Loucy (cell line): Measurements from ENCODE around the gene IDH2.

Source experiments
- H2AFZ ChIP-seq: fragments of 200-600 bp; sonication (generic); 2 replicates; pipeline ENCODE4 v1.6.0; 2016; ENCODE audit warnings: antibody characterized with exemption, mild to moderate bottlenecking, low read length, moderate library complexity
- H3F3A ChIP-seq: fragments of 200-600 bp; 2 replicates; pipeline ENCODE4 v1.6.0; 2016; ENCODE audit warnings: antibody characterized with exemption, low read depth, mild to moderate bottlenecking
- H3K27me3 ChIP-seq: fragments of 200-600 bp; sonication (generic); 2 replicates; pipeline ENCODE4 v1.6.1; 2014; ENCODE audit warnings: low read length, mild to moderate bottlenecking; ENCODE audit not compliant: insufficient read depth, poor library complexity, severe bottlenecking
- H3K36me3 ChIP-seq: fragments of 200-600 bp; sonication (generic); 2 replicates; pipeline ENCODE4 v1.6.1; 2016; ENCODE audit warnings: low read length; ENCODE audit not compliant: insufficient read depth
- H3K4me1 ChIP-seq: fragments of 200-600 bp; sonication (generic); 2 replicates; pipeline ENCODE4 v1.5.1; 2014; ENCODE audit warnings: low read length, mild to moderate bottlenecking; ENCODE audit not compliant: insufficient read depth, poor library complexity, severe bottlenecking
- H3K4me2 ChIP-seq: fragments of 200-600 bp; sonication (generic); 2 replicates; pipeline ENCODE4 v1.6.0; 2014; ENCODE audit warnings: antibody characterized with exemption, low read length, low read depth, mild to moderate bottlenecking; ENCODE audit not compliant: poor library complexity, severe bottlenecking
- H3K4me3 ChIP-seq: fragments of 200-600 bp; sonication (generic); 2 replicates; pipeline ENCODE4 v1.5.1; 2014; ENCODE audit warnings: low read length, mild to moderate bottlenecking, mixed read lengths; ENCODE audit not compliant: poor library complexity, severe bottlenecking
- H3K79me2 ChIP-seq: fragments of 200-600 bp; sonication (generic); 2 replicates; pipeline ENCODE4 v1.6.1; 2014; ENCODE audit warnings: low read length; ENCODE audit not compliant: insufficient read depth
- H3K9ac ChIP-seq: fragments of 200-600 bp; sonication (generic); 2 replicates; pipeline ENCODE4 v1.6.0; 2014; ENCODE audit warnings: mild to moderate bottlenecking, low read depth, low read length, moderate library complexity; ENCODE audit not compliant: poor library complexity, severe bottlenecking
- H3K9me2 ChIP-seq: fragments of 200-600 bp; sonication (generic); replicated peaks from 2 replicates; pipeline ENCODE4 v1.6.1; 2016; ENCODE audit warnings: low read depth, low read length, mixed read lengths
- H3K9me3 ChIP-seq: fragments of 200-600 bp; sonication (generic); 2 replicates; pipeline ENCODE4 v1.6.1; 2014; ENCODE audit warnings: mild to moderate bottlenecking, antibody characterized with exemption, low read length, low read depth; ENCODE audit not compliant: insufficient read depth
- H4K20me1 ChIP-seq: fragments of 200-600 bp; sonication (generic); 2 replicates; pipeline ENCODE4 v1.6.0; 2014; ENCODE audit warnings: antibody characterized with exemption, low read length, mild to moderate bottlenecking; ENCODE audit not compliant: insufficient read depth, poor library complexity, severe bottlenecking
- CTCF ChIP-seq: fragments of 200-600 bp; sonication (generic); conservative IDR thresholded peaks from 2 replicates; pipeline ENCODE4 v1.5.1; 2014; ENCODE audit warnings: mild to moderate bottlenecking, antibody characterized with exemption, low read length
- EZH2phosphoT487 ChIP-seq: fragments of 200-600 bp; IDR thresholded peaks from 2 replicates; pipeline ENCODE4 v1.6.1; 2018; ENCODE audit warnings: antibody characterized with exemption, mild to moderate bottlenecking, moderate library complexity, borderline replicate concordance

Gene IDH2

DNA sequence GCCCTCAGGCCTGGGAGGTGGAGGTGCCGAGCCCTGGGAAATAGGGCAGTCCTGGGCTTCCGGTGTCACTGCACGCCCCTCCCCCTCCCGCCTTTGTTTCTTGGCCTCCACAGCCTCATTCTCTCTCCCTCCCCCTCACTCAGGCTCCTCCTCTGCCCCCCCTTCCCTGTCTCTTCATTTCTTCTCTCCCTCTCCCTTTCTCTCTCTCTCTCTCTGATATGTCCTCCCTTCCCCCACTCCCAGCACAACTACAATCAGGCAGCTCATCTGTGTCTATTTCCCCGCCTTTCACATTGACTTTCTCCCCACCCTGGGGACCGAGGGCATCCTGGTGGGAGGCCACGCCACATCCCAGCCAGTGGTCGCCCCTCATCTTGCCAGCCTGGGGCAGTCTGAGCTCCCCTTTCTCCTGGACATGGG, 40.2 kb downstream of the IDH2 start:
- Histone ChIP-seq H3K4me1 (peaks cover 6% of the 10 kb centered on the region), H3K79me2 (no peaks in the 10 kb centered on the region; the same call in 1 of the 2 replicates), H3K9ac (no peak overlapping the region), H3K27me3 (no peaks in the 10 kb centered on the region), H3K9me2 (no peaks in the 10 kb centered on the region), H3K36me3 (no peaks in the 10 kb centered on the region), H2AFZ (no peak overlapping the region), H3K9me3 (no peaks in the 10 kb centered on the region), H4K20me1 (no peaks in the 10 kb centered on the region), H3K4me3 (no peak overlapping the region), H3F3A (no peaks in the 10 kb centered on the region), H3K4me2 (no peak overlapping the region)
- TF ChIP-seq EZH2phosphoT487 = no peak
- TF ChIP-seq CTCF = no peak

GRCh38 chr15:90060797-90061196, 41.5 kb downstream of the IDH2 start:
- no peak overlapping the region for H3K9ac ChIP-seq
- H3K9me3 ChIP-seq = no peaks in the 10 kb centered on the region
- H4K20me1 ChIP-seq = no peaks in the 10 kb centered on the region
- H3F3A ChIP-seq = no peaks in the 10 kb centered on the region
- H3K79me2 ChIP-seq = no peaks in the 10 kb centered on the region; the same call in 1 of the 2 replicates
- no peaks in the 10 kb centered on the region for H3K36me3 ChIP-seq
- TF ChIP-seq CTCF (no peak), EZH2phosphoT487 (no peak)
- H3K4me1 ChIP-seq = peaks cover 6% of the 10 kb centered on the region
- no peaks in the 10 kb centered on the region for H3K9me2 ChIP-seq
- no peak overlapping the region for H3K4me2 ChIP-seq
- no peak overlapping the region for H3K4me3 ChIP-seq
- no peak overlapping the region for H2AFZ ChIP-seq
- no peaks in the 10 kb centered on the region for H3K27me3 ChIP-seq

GRCh38 chr15:90059208-90059985, 42.9 kb downstream of the IDH2 start:
- Histone ChIP-seq H3K9ac (no peak overlapping the region), H3K4me2 (peak overlapping the region; percentile 35), H3K9me3 (no peaks in the 10 kb centered on the region), H3K36me3 (no peaks in the 10 kb centered on the region), H2AFZ (no peak overlapping the region), H3K4me3 (no peak overlapping the region), H3F3A (no peaks in the 10 kb centered on the region), H3K79me2 (no peaks in the 10 kb centered on the region; the same call in 1 of the 2 replicates), H3K27me3 (no peaks in the 10 kb centered on the region), H3K9me2 (no peaks in the 10 kb centered on the region), H3K4me1 (peaks cover 12% of the 10 kb centered on the region), H4K20me1 (no peaks in the 10 kb centered on the region)
- no peak for TF ChIP-seq CTCF
